Activated effector memory CD4-positive, alpha-beta T cell treated with Interleukin-2 at 50 U/mL for 16 hours (primary cell): ENCODE measurements around the gene ZFP91.
"Not testable (repeated sequence)": the region's sequence is repeated elsewhere in the genome, so short reads cannot be mapped to it uniquely, and the experiment has no call there.

Experiments
- DNase-seq: peaks from one replicate; pipeline ENCODE4 v3.0.0-alpha.2; 2020

Gene ZFP91

DNA sequence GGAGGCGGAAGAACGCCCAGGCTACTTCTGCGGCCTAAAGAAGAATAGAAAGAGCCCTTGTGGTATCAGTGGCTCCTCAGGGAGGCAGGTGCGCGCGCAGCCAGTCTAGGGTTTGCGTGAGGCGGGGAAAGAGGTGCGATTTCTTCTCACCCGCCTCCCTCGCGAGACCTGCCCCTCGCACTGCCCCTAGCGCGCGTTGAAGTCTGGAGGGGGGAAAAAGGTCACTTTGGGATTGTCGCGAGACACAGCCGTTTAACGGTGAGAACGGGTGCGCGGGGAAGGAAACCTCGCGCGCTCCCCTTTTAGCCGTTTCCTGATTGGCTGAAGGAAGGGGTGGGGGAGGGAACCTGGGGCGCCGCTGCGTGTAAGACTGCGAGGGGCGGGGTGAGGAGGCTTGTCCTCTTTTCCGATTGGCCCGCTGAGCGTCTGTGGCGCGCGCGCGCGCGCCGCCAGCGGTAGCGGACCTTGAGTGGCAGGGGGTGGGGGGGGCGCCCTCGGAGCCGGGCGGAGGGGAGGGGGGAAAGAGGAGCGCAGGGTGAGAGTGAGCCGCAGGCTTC, at the start of gene ZFP91:
Gene ZFP91, plus strand, starts transcription at position 429 of the 557 bp plus-strand sequence. CDS start 219 bp downstream, outside the sequence.
- DNase-seq, result peak; percentile 95

GRCh38 chr11:58530236-58530635, 48.6 kb upstream of the ZFP91 start:
- peak; percentile 33 for DNase-seq

DNA sequence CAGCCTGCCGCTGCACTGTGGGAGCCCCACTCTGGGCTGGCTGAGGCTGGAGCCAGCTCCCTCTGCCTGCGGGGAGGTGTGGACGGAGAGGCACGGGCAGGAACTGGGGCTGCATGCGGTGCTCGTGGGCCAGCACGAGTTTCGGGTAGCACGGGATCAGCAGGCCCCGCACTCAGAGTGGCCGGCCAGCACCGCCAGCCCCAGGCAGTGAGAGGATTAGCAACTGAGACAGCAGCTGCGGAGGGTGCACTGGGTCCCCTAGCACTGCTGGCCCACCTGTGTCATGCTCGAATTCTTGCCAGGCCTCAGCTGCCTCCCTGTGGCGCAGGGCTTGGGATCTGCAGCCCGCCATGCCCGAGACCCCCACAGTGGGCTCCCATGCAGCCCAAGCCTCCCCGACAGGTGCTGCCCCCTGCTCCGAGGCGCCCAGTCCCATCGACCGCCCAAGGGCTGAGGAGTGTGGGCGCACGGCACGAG, 47.0 kb upstream of the ZFP91 start:
- DNase-seq, result no peak

- no peak for DNase-seq
Observed at GRCh38 chr11:58546841-58547240, 32.0 kb upstream of the ZFP91 start.

DNA sequence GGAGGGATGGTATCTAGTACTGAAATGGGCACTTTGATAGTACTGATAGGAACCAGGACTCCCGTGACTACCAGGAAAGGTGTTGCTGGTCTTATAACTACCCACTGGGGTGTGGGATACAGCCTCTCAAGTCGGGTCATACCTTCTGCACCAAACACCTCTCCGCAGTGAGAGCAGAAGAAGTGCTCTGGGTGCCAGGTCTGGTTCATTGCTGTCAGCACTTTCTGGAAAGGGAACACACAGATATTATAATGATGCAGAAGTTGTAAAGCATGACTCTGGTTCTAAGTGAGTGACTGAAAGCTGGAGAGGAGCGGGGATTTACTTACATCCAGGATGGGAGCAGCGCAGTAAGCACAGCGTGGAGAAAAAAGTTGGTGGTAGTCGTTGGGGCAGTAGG, 29.2 kb upstream of the ZFP91 start:
- DNase-seq, result no peak

GRCh38 chr11:58560842-58561241, 18.0 kb upstream of the ZFP91 start:
- no peak for DNase-seq

GRCh38 chr11:58561394-58562098, 17.3 kb upstream of the ZFP91 start:
- DNase-seq, result no peak

- DNase-seq, result no peak
Observed at GRCh38 chr11:58562375-58562800, 16.5 kb upstream of the ZFP91 start.

GRCh38 chr11:58564231-58564630, 14.6 kb upstream of the ZFP91 start:
- DNase-seq, result no peak

DNA sequence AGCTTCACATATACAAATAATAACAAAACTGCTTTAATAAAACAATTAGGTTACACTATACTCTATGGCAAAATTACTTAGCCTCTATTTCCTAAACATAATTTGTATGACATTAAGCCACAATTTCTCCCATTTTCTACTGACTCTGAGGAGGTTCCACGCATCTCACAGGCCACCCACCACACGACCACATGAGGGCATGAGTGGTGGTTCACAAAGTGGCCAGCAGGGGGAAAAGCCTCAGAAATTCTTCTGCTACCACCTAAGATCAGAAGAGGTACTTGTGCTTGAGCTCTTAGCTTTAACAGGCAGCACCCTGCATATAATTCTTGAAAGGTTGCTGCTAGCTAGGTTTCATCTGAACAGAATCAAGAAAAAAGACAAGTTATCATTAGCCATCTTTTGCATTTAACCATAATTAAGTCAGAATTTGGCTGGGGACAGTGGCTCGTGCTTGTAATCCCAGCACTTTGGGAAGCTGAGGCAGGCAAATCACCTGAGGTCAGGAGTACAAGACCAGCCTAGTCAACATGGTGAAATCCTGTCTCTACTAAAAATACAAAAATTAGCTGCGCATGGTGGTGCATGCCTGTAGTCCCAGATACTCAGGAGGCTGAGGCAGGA, 10.9 kb upstream of the ZFP91 start:
- peak; percentile 64 for DNase-seq

DNA sequence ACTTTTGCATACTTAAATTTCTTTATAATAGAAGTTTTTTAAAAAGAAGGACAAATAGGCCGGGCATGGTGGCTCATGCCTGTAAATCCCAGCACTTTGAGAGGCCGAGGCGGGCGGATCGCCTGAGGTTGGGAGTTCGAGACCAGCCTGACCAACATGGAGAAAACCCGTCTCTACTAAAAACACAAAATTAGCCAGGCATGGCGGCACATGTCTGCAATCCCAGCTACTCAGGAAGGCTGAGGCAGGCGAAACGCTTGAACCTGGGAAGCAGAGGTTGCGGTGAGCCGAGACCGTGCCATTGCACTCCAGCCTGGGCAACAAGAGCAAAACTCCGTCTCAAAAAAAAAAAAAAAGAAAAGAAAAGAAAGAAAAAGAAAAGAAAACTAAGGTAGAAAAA, 6.0 kb upstream of the ZFP91 start:
- not testable (repeated sequence) for DNase-seq

DNA sequence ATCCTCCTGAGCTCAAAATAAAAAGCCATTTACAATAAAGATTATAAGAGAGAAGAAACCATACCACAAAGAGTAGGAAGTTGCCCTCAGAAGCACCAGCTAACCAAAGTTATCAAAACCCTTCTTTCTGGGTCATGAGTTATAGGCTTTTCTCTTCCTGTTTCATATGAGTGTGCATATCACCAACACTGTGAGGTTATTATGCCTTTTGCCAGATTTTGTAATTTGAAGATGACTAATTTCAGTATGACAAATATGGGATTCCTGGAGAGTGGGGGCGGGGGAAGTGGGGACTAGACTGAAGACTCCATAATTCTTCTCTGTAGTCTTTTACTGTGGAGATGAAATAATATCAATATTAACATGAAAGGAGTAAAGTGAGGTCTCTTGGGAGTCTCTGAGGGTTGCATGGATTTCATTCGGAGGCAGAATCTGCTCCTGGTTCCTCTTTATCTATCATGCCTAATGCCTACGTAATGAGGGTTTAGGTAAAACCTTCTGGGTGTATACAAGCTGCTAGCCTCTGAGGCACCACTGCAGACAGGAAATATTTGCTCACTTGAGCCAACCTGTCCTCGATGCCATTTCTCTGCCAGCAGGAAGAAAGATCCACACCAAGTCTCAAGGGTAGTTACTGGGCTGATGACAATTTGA, 5.3 kb upstream of the ZFP91 start:
- peak; percentile 20 for DNase-seq

DNA sequence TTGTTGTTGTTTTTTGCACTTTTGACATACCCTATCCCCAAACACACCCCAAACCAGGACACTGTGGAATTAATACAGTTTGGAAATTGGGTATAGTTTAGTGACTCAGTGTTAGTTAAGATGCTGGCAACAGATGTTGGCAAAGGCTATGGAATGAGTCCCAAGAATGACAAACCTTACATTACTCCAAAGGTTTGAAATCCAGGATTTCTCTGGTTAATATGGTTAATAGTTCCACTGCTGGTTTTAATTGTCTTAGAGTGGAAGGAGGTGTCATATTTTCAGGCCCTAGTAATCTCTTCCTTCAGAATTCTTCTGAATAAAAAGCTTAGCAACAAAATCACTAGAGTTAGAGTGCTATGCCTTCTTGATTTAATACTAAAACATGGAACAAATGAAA, 4.0 kb upstream of the ZFP91 start:
- no peak for DNase-seq

DNA sequence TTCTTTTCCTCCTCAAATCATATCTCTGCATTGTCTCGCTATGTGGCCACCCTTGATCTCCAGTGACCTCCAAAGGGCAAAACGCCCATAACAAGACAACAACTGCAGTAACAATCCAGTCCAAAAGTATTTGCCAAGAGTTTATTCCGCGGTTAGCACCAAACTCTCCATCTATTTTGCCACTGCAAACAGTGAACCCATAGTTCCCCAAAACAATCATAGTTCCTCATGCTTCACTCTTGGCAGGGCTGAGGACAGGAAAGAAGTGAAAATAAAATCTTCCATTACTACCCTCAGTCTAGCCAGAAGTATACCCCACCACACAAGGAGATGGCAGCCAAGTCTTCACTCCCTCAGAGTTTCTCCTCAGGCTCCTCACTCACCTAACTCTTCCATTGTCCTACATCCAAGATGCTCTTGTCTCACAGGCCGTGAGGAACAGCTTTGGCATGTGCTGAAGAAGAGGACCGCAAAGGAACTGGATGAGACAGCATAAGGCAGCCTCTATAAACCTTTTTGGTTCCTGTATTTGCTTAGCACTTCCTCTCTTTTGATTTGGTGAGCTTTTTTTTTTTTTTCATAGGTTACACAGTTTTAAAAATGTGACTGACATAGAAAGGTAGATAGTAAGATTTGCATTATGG, 3.4 kb upstream of the ZFP91 start, which contains the start of gene LPXN:
Gene LPXN, minus strand, starts transcription at position 480 of the 644 bp plus-strand sequence. Its CDS starts 84 bp downstream, at position 396.
- peak; percentile 48 for DNase-seq

GRCh38 chr11:58576887-58577471, 1.9 kb upstream of the ZFP91 start:
- no peak for DNase-seq

DNA sequence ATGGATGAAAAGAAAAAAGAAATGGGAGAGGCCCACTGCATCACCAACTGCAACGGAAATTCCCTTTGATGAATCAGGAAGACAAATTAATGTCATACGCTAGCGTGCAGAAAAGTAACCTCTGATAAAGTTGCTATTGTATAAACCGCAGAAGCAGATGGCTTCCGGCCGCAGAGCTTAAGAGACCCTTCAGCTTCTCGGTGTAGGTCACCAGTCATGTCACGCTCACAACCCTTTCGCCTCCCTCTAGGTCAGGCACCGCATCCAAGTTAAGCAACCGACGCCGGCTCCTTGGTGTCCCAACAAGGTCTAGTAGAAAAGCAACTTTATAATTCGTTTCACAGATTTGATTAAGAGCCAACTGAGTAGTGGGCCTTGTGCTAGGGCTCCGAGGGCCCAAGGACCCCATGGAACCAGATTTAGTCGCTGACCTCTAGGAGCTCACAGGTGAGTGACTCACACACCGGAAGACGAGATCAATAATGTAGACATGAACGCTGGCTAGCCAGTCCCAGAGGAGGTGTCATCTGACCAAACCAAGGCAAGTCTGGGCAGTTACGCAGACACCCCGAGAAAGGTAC, 1.2 kb upstream of the ZFP91 start:
- peak; percentile 72 for DNase-seq

DNA sequence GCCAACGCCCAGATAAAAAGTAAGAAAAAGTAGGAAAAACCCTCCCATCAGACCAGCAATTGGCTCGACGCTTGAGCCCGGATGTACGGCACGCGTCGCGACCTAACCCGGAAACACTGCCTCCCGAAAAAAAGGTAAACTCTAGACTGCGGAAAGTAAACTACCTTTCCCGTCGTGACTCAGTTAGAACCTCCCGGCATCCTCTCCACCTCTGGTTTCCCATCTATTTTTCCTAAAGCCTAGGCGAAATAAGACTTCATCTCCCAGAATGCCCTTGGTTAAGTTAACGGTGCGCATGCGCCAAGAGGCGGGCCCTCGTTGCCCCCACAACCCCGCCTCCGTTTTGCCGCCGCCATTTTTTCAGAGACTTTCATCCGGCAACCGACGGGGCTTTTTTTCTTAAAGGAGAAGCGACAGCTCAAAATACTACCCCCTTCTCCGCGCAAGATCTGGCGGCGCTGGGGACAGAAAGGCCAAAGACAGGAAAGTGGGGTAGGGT, 678 bp upstream of the ZFP91 start:
- peak; percentile 87 for DNase-seq

DNA sequence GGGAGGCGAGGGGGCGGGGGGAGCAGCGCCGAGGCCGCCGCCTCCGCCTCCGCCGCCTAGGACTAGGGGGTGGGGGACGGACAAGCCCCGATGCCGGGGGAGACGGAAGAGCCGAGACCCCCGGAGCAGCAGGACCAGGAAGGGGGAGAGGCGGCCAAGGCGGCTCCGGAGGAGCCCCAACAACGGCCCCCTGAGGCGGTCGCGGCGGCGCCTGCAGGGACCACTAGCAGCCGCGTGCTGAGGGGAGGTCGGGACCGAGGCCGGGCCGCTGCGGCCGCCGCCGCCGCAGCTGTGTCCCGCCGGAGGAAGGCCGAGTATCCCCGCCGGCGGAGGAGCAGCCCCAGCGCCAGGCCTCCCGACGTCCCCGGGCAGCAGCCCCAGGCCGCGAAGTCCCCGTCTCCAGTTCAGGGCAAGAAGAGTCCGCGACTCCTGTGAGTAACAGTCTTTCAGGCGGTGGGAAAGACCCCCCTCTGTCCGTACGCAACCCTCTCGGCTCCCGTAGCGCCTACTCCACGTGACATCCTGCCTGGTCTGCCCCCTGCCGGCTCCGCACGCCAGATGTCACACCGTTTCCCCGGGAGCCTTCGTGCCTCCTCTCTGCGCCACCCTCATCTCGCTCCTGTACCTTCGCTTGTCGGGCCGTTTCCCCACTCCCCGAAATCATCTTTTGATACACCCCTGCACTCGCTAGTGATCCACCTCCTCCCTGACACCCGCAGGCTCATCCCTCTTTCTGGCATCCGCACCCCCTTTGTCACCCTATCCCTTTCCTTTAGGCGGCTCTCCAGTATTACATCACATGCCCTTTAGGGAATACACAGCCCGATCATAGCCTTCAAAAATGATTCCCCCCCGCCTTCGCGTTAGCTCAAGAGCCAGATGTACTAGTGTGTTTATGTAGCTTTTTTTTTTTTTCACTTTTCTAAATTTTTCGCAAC, 598 bp downstream of the ZFP91 start:
- peak; percentile 86 for DNase-seq

DNA sequence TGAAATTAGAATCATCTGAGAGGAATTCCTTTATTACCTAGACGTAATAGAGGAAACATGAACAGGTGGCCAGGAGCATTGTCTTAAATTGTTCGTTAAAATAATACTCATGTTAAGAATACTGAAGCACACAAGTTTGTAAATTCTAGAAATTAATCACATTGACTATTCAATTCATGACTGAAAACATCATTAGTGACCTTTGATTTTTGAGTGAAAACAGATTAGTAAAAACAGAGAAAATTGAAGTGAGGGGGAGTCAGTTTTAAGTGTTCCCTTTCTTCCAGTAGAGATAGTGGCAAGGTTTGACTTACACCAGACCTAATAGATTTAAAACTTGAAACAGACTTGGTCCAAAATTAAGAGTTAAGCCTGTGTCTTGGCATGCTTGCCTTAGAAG, 1.4 kb downstream of the ZFP91 start:
- no peak for DNase-seq

GRCh38 chr11:58582437-58582836, 3.6 kb downstream of the ZFP91 start:
- no peak for DNase-seq

- no peak for DNase-seq
Observed at GRCh38 chr11:58586998-58587397, 8.1 kb downstream of the ZFP91 start.
